Memory B cell (primary cell): Measurements from ENCODE around the gene CENPM.
A peak's percentile ranks its signal among the peaks of the same experiment; 100 is the strongest.

Experiments used
- ATAC-seq: fragments of 150-1000 bp; cut with Tn5 transposase; 2 replicates; pipeline ENCODE4 v1.10.0; 2021; ENCODE audit warnings: low read depth, mild to moderate bottlenecking, moderate library complexity
- DNase-seq, 2 donors: peaks; one replicate each; pipeline ENCODE4 v3.0.0; 2022; ENCODE audit warnings: low spot score in 2 of 2
- H3K27ac Mint-ChIP-seq: one replicate; pipeline ENCODE4 v1.8.0; 2022; ENCODE audit warnings: mild to moderate bottlenecking, moderate library complexity, mixed read lengths
- H3K27me3 Mint-ChIP-seq: one replicate; pipeline ENCODE4 v1.8.0; 2022; ENCODE audit warnings: mixed read lengths
- H3K36me3 Mint-ChIP-seq: one replicate; pipeline ENCODE4 v1.8.0; 2022; ENCODE audit warnings: mild to moderate bottlenecking, mixed read lengths
- H3K4me1 Mint-ChIP-seq: one replicate; pipeline ENCODE4 v1.8.0; 2022; ENCODE audit warnings: mixed read lengths
- H3K4me3 Mint-ChIP-seq: one replicate; pipeline ENCODE4 v1.8.0; 2022; ENCODE audit warnings: mild to moderate bottlenecking, moderate library complexity, mixed read lengths
- H3K9me3 Mint-ChIP-seq: one replicate; pipeline ENCODE4 v1.8.0; 2022; ENCODE audit warnings: mixed read lengths

CENPM gene

DNA sequence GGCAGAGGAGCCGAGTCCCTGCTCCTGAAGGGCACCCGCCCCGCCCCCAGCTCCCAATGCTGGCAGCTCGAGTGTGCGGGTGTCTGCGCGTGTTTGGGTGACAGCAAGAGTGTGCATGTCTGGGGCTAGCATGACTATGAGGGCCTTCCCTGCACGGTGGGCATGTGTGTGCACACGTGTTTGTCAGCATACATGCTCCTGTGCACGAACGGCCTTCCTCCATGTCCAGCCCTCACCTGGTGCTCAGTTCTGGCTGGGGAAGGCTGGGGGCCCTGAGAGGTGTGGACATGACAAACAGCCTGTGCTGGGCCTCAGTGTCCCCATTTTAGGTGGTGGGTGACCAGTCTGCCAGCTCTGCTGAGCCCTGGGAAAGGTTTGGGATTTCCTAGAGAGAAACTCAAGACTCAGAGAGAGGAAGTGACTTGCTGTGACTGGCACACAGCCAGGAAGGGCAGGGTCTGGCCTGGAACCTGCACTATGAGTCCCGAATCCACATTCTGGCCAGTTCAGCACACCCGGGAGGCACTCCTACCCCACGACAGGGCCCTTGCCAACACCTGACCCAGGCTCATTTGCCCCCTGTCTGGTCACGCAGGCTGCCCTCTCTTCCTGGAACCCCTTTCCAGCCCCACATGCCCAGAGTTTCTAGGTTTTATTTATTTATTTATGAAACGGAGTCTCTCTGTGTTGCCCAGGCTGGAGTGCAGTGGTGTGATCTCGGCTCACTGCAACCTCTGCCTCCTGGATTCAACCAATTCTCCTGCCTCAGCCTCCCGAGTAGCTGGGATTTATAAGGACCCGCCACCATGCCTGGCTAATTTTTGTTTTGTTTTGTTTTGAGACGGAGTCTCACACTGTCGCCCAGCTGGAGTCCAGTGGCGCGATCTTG, 28.8 kb downstream of the CENPM start:
- DNase-seq (peak; percentile 52 to 72), ATAC-seq (no peak)
- Mint-ChIP-seq H3K36me3 (peaks cover 7% of the 10 kb centered on the region), H3K9me3 (no peaks in the 10 kb centered on the region), H3K27ac (peak overlapping the region; percentile 89), H3K4me1 (peaks cover 49% of the 10 kb centered on the region), H3K27me3 (peaks cover 3% of the 10 kb centered on the region), H3K4me3 (peak overlapping the region; percentile 89)

- Mint-ChIP-seq H3K4me1 (peaks cover 49% of the 10 kb centered on the region), H3K36me3 (peaks cover 3% of the 10 kb centered on the region), H3K4me3 (no peak overlapping the region), H3K9me3 (no peaks in the 10 kb centered on the region), H3K27ac (peak overlapping the region; percentile 89), H3K27me3 (peaks cover 6% of the 10 kb centered on the region)
- peak in 1 of 2 donors; percentile 42 for DNase-seq
- ATAC-seq: no peak
These were observed 29.5 kb downstream of the CENPM start for GRCh38 chr22:41917375-41917902.

- H3K9me3 Mint-ChIP-seq: no peaks in the 10 kb centered on the region
- no peaks in the 10 kb centered on the region for H3K36me3 Mint-ChIP-seq
- DNase-seq (no peak), ATAC-seq (no peak)
- peaks cover 47% of the 10 kb centered on the region for H3K4me1 Mint-ChIP-seq
- peaks cover 6% of the 10 kb centered on the region for H3K27me3 Mint-ChIP-seq
- H3K4me3 Mint-ChIP-seq: no peak overlapping the region
- H3K27ac Mint-ChIP-seq: peak overlapping the region; percentile 89
These were observed 30.1 kb downstream of the CENPM start for GRCh38 chr22:41916745-41917358.

DNA sequence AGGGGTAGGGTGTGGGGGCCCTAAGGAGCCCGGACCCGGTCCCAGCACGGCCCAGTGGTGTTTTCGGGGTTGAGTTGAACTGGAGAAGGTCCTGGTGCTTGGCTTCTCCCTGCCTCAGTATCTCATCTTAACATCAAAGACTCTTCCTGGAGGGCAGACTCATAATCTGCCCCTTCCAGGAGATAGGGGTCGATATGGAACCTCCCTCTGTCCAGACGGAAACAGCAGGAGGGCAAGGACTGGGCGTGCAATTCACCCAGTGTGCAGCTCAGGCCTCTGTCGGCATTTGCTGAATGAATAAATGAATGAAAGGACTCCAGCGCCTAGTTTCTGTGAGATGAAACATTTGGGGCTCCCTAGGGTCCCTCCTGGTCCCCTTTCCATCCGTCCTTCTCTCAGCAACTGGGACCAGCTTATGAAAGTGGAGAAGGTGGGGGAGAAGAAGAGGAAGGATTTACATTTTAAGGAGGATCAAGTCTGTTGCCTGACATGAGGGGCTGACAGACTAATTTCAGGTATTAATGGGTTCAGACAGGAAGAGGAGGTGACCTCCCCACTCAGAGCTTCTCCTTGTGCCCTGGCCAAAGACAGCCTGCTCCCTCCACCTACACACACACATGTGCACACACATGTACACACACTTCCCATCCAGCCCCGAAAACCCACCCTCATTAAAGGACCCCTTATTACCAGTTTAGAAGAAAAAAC, 31.0 kb downstream of the CENPM start:
- ATAC-seq (no peak), DNase-seq (peak in 1 of 2 donors; percentile 32)
- peak overlapping the region; percentile 80 for H3K27ac Mint-ChIP-seq
- H3K4me1 Mint-ChIP-seq: peaks cover 45% of the 10 kb centered on the region
- H3K9me3 Mint-ChIP-seq: no peaks in the 10 kb centered on the region
- peaks cover 10% of the 10 kb centered on the region for H3K27me3 Mint-ChIP-seq
- no peaks in the 10 kb centered on the region for H3K36me3 Mint-ChIP-seq
- H3K4me3 Mint-ChIP-seq: peak overlapping the region; percentile 71

- peak; percentile 69 to 74 for DNase-seq
- H3K27ac Mint-ChIP-seq: peak within 1 kb of the TSS; percentile 86
- ATAC-seq: peak; percentile 26
These were observed 31.7 kb downstream of the CENPM start, which contains the start of gene SHISA8 for GRCh38 chr22:41915035-41915785. Gene SHISA8, minus strand, starts transcription at chr22:41915074. Its CDS starts 407 bp downstream, at chr22:41914667.

GRCh38 chr22:41914611-41915034, 32.3 kb downstream of the CENPM start:
- DNase-seq: no peak
- H3K27ac Mint-ChIP-seq: no peak overlapping the region
- H3K36me3 Mint-ChIP-seq: no peaks in the 10 kb centered on the region
- H3K4me1 Mint-ChIP-seq: peaks cover 38% of the 10 kb centered on the region
- no peak for ATAC-seq
- H3K4me3 Mint-ChIP-seq: no peak overlapping the region
- H3K9me3 Mint-ChIP-seq: no peaks in the 10 kb centered on the region
- H3K27me3 Mint-ChIP-seq: peaks cover 10% of the 10 kb centered on the region

More at GRCh38 chr22:41915035-41915785, 31.7 kb downstream of the CENPM start, which contains the start of gene SHISA8:
- Mint-ChIP-seq H3K4me1 (peaks cover 38% of the 10 kb centered on the region), H3K36me3 (no peaks in the 10 kb centered on the region), H3K4me3 (peak within 1 kb of the TSS; percentile 71), H3K9me3 (no peaks in the 10 kb centered on the region), H3K27me3 (peaks cover 10% of the 10 kb centered on the region)

- DNase-seq: peak in 1 of 2 donors; percentile 57
- Mint-ChIP-seq H3K4me1 (peaks cover 43% of the 10 kb centered on the region), H3K27ac (peak overlapping the region; percentile 86), H3K4me3 (peak overlapping the region; percentile 49), H3K27me3 (peaks cover 10% of the 10 kb centered on the region), H3K36me3 (peaks cover 1% of the 10 kb centered on the region), H3K9me3 (no peaks in the 10 kb centered on the region)
- peak; percentile 2 for ATAC-seq
These were observed 33.0 kb downstream of the CENPM start for GRCh38 chr22:41913842-41914534.

DNA sequence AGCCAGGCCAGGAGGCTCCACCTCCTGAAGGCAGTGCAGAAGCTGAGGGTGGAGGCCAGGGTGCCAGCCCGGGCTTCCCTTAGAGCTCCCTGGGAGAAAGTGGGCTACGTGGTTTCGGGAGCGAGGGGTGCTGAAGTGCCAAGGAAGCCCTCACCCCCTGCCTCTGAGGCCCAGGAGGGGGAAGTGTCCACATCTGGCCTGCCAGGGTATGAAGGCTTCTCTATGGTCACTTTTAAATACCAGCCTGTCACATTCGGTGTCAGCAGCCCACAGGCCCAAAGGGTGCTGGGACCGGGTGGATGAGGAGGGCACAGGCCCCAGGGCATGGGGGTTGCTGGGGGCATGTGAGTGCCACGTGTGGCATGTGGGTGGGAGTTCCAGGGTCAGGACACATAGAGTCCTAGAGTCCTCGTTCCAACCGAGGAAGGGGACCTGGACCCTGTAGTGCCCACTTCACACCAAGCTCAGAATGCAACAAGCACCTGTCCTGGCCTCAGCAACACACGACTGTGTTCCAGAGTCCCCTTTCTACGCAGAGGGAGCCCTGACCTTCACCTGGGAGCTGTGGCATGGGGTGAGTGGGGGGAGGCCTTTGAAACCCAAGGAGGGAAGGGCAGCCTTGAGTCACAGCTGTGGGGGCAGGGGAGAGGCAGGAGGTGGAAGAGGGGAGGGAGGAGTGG, 33.8 kb downstream of the CENPM start:
- ATAC-seq (no peak), DNase-seq (peak in 1 of 2 donors; percentile 27)
- peaks cover 47% of the 10 kb centered on the region for H3K4me1 Mint-ChIP-seq
- peak overlapping the region; percentile 81 for H3K4me3 Mint-ChIP-seq
- peaks cover 10% of the 10 kb centered on the region for H3K27me3 Mint-ChIP-seq
- H3K27ac Mint-ChIP-seq: peak overlapping the region; percentile 86
- peaks cover 1% of the 10 kb centered on the region for H3K36me3 Mint-ChIP-seq
- H3K9me3 Mint-ChIP-seq: no peaks in the 10 kb centered on the region

DNA sequence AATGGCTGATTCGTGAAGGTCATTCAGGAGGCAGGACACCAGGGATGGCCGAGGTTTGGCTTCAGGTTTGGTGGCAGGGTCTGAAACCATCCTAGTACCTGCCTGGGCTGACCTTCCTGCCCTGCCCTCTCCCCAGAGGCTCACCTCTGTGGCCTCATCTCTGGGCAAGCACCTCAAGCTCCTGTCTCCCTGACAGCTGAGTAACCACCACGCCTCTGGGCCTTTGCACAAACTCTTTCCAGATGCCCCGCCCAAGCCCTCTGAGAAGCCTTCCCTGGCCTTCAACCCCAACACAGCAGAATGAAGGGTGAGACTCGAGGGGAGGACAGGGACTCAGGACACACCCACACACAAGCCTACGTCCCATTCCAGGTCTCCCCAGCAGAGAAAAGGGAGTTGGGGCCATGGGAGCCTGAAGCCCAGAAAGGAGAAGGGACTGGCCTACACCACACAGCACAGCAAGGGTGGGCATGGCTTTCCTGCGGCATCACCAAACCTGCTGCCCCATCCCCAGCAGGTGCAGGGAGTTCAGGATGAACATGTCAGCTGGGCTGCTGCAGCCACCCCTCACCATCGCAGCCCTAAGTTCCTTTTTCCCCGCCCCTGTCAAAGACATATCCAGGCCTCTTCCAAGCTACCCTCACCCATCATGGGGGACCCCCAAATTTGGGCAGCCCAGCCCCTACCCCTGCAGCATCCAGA, 34.5 kb downstream of the CENPM start:
- Mint-ChIP-seq H3K27me3 (peaks cover 10% of the 10 kb centered on the region), H3K4me3 (peak overlapping the region; percentile 81), H3K9me3 (no peaks in the 10 kb centered on the region), H3K36me3 (peaks cover 2% of the 10 kb centered on the region), H3K4me1 (peaks cover 44% of the 10 kb centered on the region), H3K27ac (peak overlapping the region; percentile 86)
- ATAC-seq (no peak), DNase-seq (peak in 1 of 2 donors; percentile 27)

GRCh38 chr22:41911001-41911611, 35.8 kb downstream of the CENPM start:
- peak overlapping the region; percentile 84 for H3K4me3 Mint-ChIP-seq
- peaks cover 36% of the 10 kb centered on the region for H3K4me1 Mint-ChIP-seq
- no peaks in the 10 kb centered on the region for H3K9me3 Mint-ChIP-seq
- peaks cover 3% of the 10 kb centered on the region for H3K36me3 Mint-ChIP-seq
- peak in 1 of 2 donors; percentile 64 for DNase-seq
- peaks cover 10% of the 10 kb centered on the region for H3K27me3 Mint-ChIP-seq
- ATAC-seq: peak; percentile 29
- H3K27ac Mint-ChIP-seq: peak overlapping the region; percentile 86
